Endothelial cell (in vitro differentiated cells): ENCODE measurements around the gene DZIP1. TPM values are rescaled to one million over a fixed set of nuclear protein-coding genes. Genes with fewer than 3 reads are reported as not detected.

Source experiments
- DNase-seq: peaks from one replicate; pipeline ENCODE4 v3.0.0; 2021; ENCODE audit warnings: low spot score
- H3K27ac Mint-ChIP-seq: one replicate; pipeline ENCODE4 v1.8.0; 2021; ENCODE audit warnings: mixed read lengths, inconsistent platforms; ENCODE audit not compliant: unreplicated experiment
- H3K27me3 Mint-ChIP-seq: one replicate; pipeline ENCODE4 v1.8.0; 2021; ENCODE audit warnings: mild to moderate bottlenecking, moderate library complexity, mixed read lengths, inconsistent platforms; ENCODE audit not compliant: unreplicated experiment
- H3K36me3 Mint-ChIP-seq: one replicate; pipeline ENCODE4 v1.8.0; 2021; ENCODE audit warnings: mild to moderate bottlenecking, low read depth, mixed read lengths, inconsistent platforms; ENCODE audit not compliant: unreplicated experiment
- H3K4me1 Mint-ChIP-seq: one replicate; pipeline ENCODE4 v1.8.0; 2021; ENCODE audit warnings: mild to moderate bottlenecking, mixed read lengths, inconsistent platforms; ENCODE audit not compliant: unreplicated experiment
- H3K4me3 Mint-ChIP-seq: one replicate; pipeline ENCODE4 v1.8.0; 2021; ENCODE audit warnings: mild to moderate bottlenecking, mixed read lengths, inconsistent platforms; ENCODE audit not compliant: unreplicated experiment
- H3K9me3 Mint-ChIP-seq: one replicate; pipeline ENCODE4 v1.8.0; 2021; ENCODE audit warnings: mixed read lengths, inconsistent platforms; ENCODE audit not compliant: unreplicated experiment
- total RNA-seq: library from RNA; stranded (reverse); fragmentation: NEBNext Ultra II Directional; extraction: Animal tissue kit (Norgen Biotek cat#: 25700); gene quantifications from one replicate; pipeline ENCODE4 v1.2.1, GENCODE V29; 2021; ENCODE audit not compliant: unreplicated experiment
- TF ChIP-seq, protein P1 (sequence below): fragments of 200-600 bp; sonication (generic); IDR thresholded peaks from one replicate; pipeline ENCODE4 v1.5.0; 2021; ENCODE audit warnings: antibody characterized with exemption; ENCODE audit not compliant: unreplicated experiment

DZIP1 gene
- total RNA-seq, 1 donor from 2014 or later: 39.7 TPM

DNA sequence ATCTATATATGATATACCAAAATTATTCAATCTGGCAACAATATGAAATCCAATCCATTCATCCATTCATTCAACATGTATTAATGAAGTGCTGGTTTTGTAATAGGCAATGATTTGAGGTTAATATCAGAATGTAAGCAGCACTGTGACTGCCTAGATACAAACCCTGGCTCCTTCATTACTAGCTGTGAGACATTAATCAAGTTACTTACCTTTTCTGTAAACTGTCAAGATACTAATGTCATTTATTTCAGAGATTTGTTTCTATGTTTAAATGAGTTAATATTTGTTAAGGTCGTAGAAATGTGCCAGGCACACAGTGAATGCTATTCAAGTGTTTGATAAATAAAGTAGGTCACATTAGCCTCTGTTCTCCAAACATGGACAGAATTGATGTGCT is 51.0 kb downstream of the DZIP1 start:
- TF ChIP-seq, protein P1, sequence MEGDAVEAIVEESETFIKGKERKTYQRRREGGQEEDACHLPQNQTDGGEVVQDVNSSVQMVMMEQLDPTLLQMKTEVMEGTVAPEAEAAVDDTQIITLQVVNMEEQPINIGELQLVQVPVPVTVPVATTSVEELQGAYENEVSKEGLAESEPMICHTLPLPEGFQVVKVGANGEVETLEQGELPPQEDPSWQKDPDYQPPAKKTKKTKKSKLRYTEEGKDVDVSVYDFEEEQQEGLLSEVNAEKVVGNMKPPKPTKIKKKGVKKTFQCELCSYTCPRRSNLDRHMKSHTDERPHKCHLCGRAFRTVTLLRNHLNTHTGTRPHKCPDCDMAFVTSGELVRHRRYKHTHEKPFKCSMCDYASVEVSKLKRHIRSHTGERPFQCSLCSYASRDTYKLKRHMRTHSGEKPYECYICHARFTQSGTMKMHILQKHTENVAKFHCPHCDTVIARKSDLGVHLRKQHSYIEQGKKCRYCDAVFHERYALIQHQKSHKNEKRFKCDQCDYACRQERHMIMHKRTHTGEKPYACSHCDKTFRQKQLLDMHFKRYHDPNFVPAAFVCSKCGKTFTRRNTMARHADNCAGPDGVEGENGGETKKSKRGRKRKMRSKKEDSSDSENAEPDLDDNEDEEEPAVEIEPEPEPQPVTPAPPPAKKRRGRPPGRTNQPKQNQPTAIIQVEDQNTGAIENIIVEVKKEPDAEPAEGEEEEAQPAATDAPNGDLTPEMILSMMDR: no peak
- no peak overlapping the region for H3K27ac Mint-ChIP-seq
- H3K4me1 Mint-ChIP-seq: no peaks in the 10 kb centered on the region
- no peaks in the 10 kb centered on the region for H3K27me3 Mint-ChIP-seq
- H3K9me3 Mint-ChIP-seq: no peaks in the 10 kb centered on the region
- no peak for DNase-seq
- H3K36me3 Mint-ChIP-seq: peaks cover 8% of the 10 kb centered on the region
- no peak overlapping the region for H3K4me3 Mint-ChIP-seq

DNA sequence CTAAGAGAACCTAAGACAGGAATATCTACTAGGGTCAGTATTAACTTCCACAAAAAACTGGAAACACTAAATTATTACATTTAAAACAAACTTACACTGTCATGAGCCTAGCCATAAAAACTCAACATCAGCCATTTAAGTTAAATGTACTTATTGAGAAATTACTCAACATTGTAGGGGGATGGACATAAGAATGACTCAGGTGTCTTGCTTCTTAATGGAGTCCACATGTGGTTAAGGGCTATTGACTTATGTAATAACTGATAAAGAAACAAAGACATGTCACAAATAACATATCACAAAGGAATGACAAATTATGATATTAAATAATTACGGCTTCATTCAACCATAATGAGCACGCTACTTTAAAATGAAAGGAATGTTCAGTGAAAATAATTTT is 55.8 kb downstream of the DZIP1 start:
- Mint-ChIP-seq H3K36me3 (peaks cover 19% of the 10 kb centered on the region), H3K27me3 (peaks cover 2% of the 10 kb centered on the region), H3K9me3 (no peaks in the 10 kb centered on the region), H3K4me3 (no peak overlapping the region), H3K4me1 (no peaks in the 10 kb centered on the region), H3K27ac (no peak overlapping the region)
- TF ChIP-seq, protein P1: no peak
- no peak for DNase-seq

DNA sequence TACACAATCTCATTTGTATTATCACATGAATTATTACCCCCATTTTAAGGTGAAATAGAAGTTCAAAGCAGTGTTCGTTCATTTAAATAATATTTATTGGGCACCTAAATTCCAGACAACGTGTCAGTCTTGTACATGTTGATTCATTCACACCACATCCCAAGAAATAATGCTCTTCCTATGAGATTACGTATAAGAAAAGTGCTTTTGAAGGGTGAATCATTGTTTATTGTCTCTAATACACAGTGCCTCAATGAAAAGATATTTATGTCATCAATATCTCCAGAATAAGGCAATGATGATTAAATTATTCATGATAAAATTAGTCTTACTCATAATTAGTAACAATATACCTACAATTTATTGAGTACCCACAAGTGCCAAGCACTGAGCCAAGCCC is 56.4 kb downstream of the DZIP1 start:
- H3K4me1 Mint-ChIP-seq: no peaks in the 10 kb centered on the region
- no peak for DNase-seq
- H3K27me3 Mint-ChIP-seq: peaks cover 2% of the 10 kb centered on the region
- H3K4me3 Mint-ChIP-seq: no peak overlapping the region
- TF ChIP-seq, protein P1: no peak
- no peak overlapping the region for H3K27ac Mint-ChIP-seq
- no peaks in the 10 kb centered on the region for H3K9me3 Mint-ChIP-seq
- peaks cover 19% of the 10 kb centered on the region for H3K36me3 Mint-ChIP-seq

DNA sequence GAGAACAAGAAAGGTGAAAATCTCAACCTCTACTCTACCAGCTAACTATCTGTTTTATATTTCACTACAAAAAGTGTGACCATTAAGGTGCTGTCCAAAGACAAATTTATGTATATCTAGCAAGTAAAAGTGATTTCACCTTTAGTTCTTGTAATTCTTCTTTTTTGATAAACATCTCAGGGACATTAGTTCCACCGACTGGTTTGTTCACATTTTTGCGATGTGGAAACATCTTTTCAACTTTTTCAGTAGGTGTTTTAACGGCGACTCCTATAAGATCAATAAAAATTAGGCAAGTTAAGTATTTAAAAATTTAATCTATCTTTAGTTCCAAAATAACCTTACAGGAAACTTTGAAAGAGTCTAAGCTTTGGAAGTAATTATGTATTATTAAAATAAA is 58.6 kb downstream of the DZIP1 start:
- peaks cover 28% of the 10 kb centered on the region for H3K36me3 Mint-ChIP-seq
- no peak for DNase-seq
- no peaks in the 10 kb centered on the region for H3K4me1 Mint-ChIP-seq
- H3K27me3 Mint-ChIP-seq: peaks cover 2% of the 10 kb centered on the region
- TF ChIP-seq, protein P1: no peak
- no peak overlapping the region for H3K27ac Mint-ChIP-seq
- no peak overlapping the region for H3K4me3 Mint-ChIP-seq
- no peaks in the 10 kb centered on the region for H3K9me3 Mint-ChIP-seq

DNA sequence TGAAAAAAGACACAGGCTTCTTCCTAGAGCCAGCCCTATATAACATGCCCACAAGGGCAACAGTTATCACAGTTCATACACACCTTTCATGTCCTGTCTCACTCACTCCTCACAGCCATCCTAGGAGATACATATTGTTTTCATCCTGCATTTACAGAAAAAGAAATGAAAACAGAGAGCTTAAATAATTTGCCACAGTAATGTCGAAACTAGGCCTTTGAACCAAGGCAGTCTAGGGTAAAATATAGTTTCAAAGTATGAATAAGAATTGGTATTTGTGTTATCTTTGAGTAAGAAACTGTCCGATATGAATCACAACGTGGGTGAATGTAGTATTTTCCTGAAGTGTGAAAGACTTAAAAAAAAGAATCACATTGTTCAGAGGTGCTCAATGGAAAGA is 65.2 kb downstream of the DZIP1 start:
- TF ChIP-seq, protein P1: no peak
- Mint-ChIP-seq H3K36me3 (peaks cover 9% of the 10 kb centered on the region), H3K9me3 (no peaks in the 10 kb centered on the region)

More for the DNA sequence above, 65.2 kb downstream of the DZIP1 start:
- peaks cover 10% of the 10 kb centered on the region for H3K4me1 Mint-ChIP-seq
- H3K27me3 Mint-ChIP-seq: no peaks in the 10 kb centered on the region
- no peak for DNase-seq
- no peak overlapping the region for H3K27ac Mint-ChIP-seq
- H3K4me3 Mint-ChIP-seq: no peak overlapping the region
